ENCODE results near the gene PLK2. TPM values are rescaled to one million over a fixed set of nuclear protein-coding genes. Genes with fewer than 3 reads are reported as not detected.

PLK2 gene
- total RNA-seq: 383 TPM

DNA sequence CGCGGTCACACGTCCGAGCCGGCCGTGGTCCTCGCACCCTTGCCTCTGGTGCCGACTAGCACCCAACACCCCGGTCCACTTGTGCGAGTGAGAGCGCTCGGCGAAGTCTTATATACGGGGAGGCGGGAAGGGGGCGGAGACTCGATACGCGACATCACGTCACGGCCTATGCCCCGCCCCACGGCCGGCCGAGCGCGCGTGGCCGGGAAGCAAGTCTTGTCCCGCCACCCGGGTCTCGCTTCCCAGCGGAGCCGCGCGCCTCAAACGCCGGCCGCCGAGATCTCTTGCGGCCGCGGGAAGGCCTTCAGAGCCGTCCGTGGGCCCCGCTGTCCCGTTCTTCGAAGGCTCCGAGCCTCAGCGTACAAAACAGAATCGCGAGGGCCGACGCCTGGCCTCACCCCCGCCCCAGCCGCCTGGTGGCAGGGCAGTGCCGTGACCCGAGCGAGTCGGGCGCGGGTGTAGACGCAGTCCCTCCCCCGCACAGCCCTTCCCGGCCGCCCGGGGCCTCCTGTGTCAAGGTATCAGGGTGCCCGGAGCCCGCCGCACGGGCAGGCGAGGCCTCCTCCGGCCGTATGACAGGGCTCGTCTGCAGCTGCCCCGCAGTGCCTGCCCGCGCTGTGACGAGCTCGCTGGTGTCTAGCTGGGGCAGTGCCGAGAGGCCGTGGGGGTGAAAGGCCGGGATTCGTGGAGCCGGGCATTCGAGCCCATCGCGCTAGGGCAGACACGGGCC, at the start of gene PLK2:
Gene PLK2 (minus strand): TSS at position 85 of the 730 bp plus-strand sequence. CDS start 127 bp downstream, outside the sequence.

DNA sequence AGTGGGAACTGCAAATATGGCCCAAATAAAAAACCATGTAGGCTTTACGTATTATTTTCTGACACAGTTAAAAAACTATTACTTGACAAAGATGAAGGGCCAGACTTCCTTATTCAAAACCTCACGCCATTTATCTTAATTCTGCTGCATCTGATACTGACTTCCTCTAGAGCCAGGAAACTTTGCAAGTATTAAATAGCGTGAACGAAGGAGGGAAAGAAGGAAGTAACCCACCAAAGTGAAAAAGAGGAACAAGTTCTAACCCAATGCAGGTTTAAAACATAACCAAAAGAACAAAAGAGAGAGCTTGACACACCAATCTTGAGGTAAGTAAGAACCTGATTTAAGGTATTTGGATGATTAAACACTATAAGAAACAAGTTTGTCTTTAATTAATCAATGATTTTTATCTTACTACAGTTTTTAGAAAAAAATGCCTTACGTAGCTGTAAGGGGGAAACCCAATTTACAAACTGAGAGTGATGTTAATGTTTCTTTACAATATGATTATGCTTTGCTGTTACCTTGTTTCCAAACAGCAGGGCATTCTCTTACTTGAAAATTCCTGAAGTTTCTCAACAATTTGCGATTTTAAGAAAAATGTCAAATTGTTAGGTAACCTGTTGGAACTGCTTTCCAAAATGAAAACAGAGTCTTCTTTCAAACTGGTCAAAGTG, 31.5 kb upstream of the PLK2 start, which contains the start of gene GAPT:
Gene GAPT (plus strand): TSS at position 220 of the 677 bp plus-strand sequence. CDS start 3,102 bp downstream, outside the sequence.

Other genes starting within 250 kb of the PLK2 start
- 1.2 TPM for gene GAPT, start 31.3 kb upstream of the PLK2 start, total RNA-seq
- gene RAB3C, start 123.0 kb upstream of the PLK2 start, total RNA-seq: 0.58 TPM

Measured in metanephros (tissue), 1 donor.